Prostate gland (tissue), 2 donors: ENCODE measurements around the gene ARHGAP4. TPM values are rescaled to one million over a fixed set of nuclear protein-coding genes. Genes with fewer than 3 reads are reported as not detected.

Source experiments
- DNase-seq: peaks from one replicate; pipeline ENCODE4 v3.0.0-alpha.2; 2019; ENCODE audit warnings: low spot score
- H3K27ac ChIP-seq, 2 donors: fragments of 200-600 bp; sonication (generic); 2 replicates each; pipeline ENCODE4 v1.5.1; 2017 to 2019
- H3K27me3 ChIP-seq: fragments of 200-600 bp; sonication (generic); replicated peaks from 2 replicates; pipeline ENCODE4 v1.5.1; 2019; ENCODE audit not compliant: insufficient read depth
- H3K36me3 ChIP-seq, 2 donors: fragments of 200-600 bp; sonication (generic); 1 replicate in 1 of 2; 2 replicates in 1 of 2; pipeline versions ENCODE4 v1.5.1 to v1.8.1; 2017 to 2019
- H3K4me1 ChIP-seq: fragments of 200-600 bp; sonication (generic); replicated peaks from 2 replicates; pipeline ENCODE4 v1.5.1; 2019
- H3K4me3 ChIP-seq, 2 donors: fragments of 200-600 bp; sonication (generic); 2 replicates each; pipeline ENCODE4 v1.5.1; 2017 to 2019
- H3K9me3 ChIP-seq: fragments of 200-600 bp; sonication (generic); 2 replicates; pipeline ENCODE4 v1.5.1; 2017
- POLR2A ChIP-seq: fragments of 450-650 bp; IDR thresholded peaks from one replicate; pipeline ENCODE4 v1.6.1; 2016; ENCODE audit warnings: antibody characterized with exemption, mild to moderate bottlenecking
- POLR2AphosphoS5 ChIP-seq: sonication (generic); formaldehyde crosslinking; IDR thresholded peaks from one replicate; pipeline ENCODE4 v1.6.1; 2017; ENCODE audit warnings: antibody characterized with exemption
- WGBS: methylation state at CpG from one replicate; pipeline ENCODE4 v1.1.5; 2018; 5-methylcytosine and 5-hydroxymethylcytosine counted together
- intact Hi-C: fragments of 100-400 bp; cut with DNase I; formaldehyde crosslinking; loops from one replicate; pipeline ENCODE4 v1.14.2; 2022
- total RNA-seq, 2 donors: library from RNA; depleted of rRNA; stranded (reverse); fragments of >200 nt; gene quantifications; one replicate each; pipeline ENCODE4 v1.1.0, GENCODE V29; 2016
- TF ChIP-seq, protein P1 (sequence below), 4 experiments: fragments of 200-600 bp in 2 of 4; fragments of 450-650 bp in 2 of 4; sonication (generic) in 2 of 4; IDR thresholded peaks; 1 replicate in 3 of 4; 2 replicates in 1 of 4; pipeline ENCODE4 v1.5.1; 2016 to 2019; ENCODE audit warnings: antibody characterized with exemption in 4 of 4, mild to moderate bottlenecking in 2 of 4, moderate library complexity in 2 of 4

Gene ARHGAP4
- total RNA-seq, 2 donors from 2014 or later, result 11.9 to 41.1 TPM

DNA sequence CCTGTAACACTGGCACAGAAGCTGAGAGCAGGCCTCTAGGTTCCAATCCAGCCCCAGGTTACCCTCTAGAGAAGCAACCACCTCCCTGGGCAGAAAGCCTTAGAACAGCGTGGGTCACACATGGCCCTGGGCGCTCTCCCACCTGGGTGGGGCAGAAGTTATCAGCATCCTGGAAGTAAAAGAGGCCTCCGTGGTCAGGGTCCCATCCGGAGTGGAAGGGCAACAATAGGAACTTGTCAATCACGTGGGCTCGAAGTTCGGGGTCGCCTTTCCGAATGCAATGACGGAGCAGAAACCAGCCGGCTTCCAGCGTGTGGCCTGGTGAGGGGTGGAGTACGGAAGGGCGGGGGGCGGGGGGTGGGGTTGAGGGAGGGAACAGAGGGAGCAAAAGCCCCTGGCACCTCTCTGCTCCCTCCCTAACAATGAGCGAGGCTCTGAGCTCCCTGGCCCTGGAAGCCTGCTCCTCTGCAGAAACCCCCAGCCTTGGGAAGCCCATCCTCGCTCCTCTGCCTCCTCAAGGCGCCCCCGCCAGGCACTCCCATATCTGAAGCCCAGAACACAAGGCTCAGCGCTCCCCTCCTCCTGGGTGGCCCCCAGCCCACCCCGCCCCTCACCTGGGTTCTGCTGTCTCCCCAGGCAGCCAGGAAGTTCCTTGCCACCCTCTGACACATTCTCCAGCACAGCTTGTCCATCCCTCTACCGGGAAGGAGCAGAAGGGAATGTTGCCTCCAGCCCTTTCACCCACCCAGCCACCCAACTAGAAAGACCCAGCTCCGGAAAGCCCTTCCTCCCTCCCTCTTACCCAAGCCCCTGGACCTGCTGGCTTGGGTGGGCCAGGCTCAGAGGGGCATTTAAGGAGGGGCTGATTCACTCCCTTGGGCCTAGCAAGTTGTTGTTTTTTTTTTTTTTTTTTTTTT, 15.5 kb upstream of the ARHGAP4 start:
- no peak overlapping the region for H3K27ac ChIP-seq
- no peak overlapping the region for H3K4me3 ChIP-seq
- intact Hi-C loops, result no loop called here
- TF ChIP-seq POLR2AphosphoS5 (no peak), POLR2A (no peak)
- no peaks in the 10 kb centered on the region for H3K9me3 ChIP-seq
- 84% methylated on average over 14 of the region's 23 CpGs for WGBS
- no peaks in the 10 kb centered on the region for H3K27me3 ChIP-seq
- no peak for DNase-seq
- H3K36me3 ChIP-seq, result no peaks in the 10 kb centered on the region
- H3K4me1 ChIP-seq, result no peaks in the 10 kb centered on the region

DNA sequence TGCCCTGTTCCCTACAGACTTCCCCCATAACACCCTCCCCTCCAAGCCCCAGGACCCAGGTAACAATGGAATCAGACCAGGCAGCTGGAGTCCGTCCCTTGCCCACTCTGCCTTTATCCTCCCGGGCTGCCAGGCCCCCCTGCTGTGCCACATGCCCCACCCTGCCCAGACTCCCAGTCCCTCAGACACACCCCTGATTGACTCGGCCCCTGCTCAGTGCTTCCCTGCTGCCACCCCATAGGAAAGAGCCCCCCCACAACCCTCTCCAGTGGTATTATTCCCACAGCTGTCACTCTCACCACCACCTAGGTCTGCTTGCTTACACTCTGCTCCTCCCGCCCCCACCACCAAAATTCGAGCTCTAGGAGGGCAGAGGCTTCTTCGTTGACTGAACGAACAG, 13.5 kb upstream of the ARHGAP4 start:
- DNase-seq, result no peak
- intact Hi-C loops, result no loop called here
- H3K27me3 ChIP-seq, result no peaks in the 10 kb centered on the region
- TF ChIP-seq POLR2AphosphoS5 (no peak), POLR2A (no peak)
- TF ChIP-seq, protein P1, sequence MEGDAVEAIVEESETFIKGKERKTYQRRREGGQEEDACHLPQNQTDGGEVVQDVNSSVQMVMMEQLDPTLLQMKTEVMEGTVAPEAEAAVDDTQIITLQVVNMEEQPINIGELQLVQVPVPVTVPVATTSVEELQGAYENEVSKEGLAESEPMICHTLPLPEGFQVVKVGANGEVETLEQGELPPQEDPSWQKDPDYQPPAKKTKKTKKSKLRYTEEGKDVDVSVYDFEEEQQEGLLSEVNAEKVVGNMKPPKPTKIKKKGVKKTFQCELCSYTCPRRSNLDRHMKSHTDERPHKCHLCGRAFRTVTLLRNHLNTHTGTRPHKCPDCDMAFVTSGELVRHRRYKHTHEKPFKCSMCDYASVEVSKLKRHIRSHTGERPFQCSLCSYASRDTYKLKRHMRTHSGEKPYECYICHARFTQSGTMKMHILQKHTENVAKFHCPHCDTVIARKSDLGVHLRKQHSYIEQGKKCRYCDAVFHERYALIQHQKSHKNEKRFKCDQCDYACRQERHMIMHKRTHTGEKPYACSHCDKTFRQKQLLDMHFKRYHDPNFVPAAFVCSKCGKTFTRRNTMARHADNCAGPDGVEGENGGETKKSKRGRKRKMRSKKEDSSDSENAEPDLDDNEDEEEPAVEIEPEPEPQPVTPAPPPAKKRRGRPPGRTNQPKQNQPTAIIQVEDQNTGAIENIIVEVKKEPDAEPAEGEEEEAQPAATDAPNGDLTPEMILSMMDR (IDR thresholded peaks at IDR 0.05), result no peak
- H3K27ac ChIP-seq, result no peak overlapping the region
- no peaks in the 10 kb centered on the region for H3K36me3 ChIP-seq
- H3K4me3 ChIP-seq, result no peak overlapping the region
- no peaks in the 10 kb centered on the region for H3K4me1 ChIP-seq
- 65% methylated on average over 6 of the region's 7 CpGs for WGBS
- H3K9me3 ChIP-seq, result no peaks in the 10 kb centered on the region

DNA sequence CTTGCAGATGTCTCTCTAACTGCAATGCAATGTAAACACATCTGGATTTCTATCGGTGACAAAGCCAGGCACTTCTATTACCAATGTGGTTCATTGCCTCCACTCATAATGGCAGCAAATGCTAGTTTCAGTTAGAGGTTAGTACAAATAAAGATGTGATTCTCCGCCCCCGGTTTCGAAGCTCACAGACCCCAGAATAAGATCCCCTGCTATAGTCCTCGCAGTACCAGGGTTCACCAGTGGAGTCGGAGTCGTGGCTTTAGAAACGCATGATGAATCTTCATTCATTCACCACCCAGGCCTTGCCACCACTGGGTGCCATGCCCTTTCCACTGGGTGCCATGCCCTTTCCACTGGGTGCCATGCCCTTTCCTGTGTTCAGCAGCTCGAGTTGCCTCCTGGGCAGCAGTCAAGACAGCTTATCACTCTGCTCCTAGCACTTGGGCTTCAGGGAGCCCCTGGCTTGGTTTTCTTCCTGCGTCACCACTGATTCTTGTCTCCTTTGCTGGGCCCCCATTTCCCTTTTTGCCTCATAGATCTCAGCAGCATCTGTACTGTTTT, 12.2 kb upstream of the ARHGAP4 start:
- no peak overlapping the region for H3K4me3 ChIP-seq
- intact Hi-C loops, result no loop called here
- TF ChIP-seq POLR2A (no peak), POLR2AphosphoS5 (no peak)
- TF ChIP-seq, protein P1 (IDR thresholded peaks at IDR 0.05), result no peak

DNA sequence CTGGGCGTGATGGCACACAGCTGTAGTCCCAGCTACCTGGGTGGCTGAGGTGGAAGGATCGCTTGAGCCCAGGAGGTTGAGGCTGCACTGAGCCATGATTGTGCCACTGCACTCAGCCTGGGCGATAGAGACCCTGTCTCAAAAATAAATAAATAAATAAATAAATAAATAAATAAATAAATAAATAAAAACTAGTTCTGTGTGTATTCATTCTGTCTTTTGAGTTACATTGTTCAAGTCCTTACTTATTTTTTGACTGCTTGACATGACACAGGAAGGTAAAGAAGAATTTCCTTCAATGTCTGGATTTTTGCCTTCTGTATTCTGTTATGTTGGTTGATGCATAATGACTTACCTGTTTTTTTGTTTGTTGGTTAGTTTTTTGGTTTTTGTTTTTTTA, 11.0 kb upstream of the ARHGAP4 start:
- H3K27ac ChIP-seq, result no peak overlapping the region
- WGBS, result 95% methylated on average over 3 of the region's 3 CpGs
- H3K4me1 ChIP-seq, result no peaks in the 10 kb centered on the region
- TF ChIP-seq POLR2A, result no peak
- TF ChIP-seq, protein P1 (IDR thresholded peaks at IDR 0.05), result no peak
- no peak for TF ChIP-seq POLR2AphosphoS5
- intact Hi-C loops, result no loop called here
- no peak overlapping the region for H3K4me3 ChIP-seq
- no peaks in the 10 kb centered on the region for H3K27me3 ChIP-seq
- H3K9me3 ChIP-seq, result no peaks in the 10 kb centered on the region
- DNase-seq, result no peak
- no peaks in the 10 kb centered on the region for H3K36me3 ChIP-seq

More for the DNA sequence above, 12.2 kb upstream of the ARHGAP4 start:
- no peak overlapping the region for H3K27ac ChIP-seq
- WGBS, result 79% methylated on average over 10 of the region's 10 CpGs
- no peaks in the 10 kb centered on the region for H3K27me3 ChIP-seq
- no peaks in the 10 kb centered on the region for H3K36me3 ChIP-seq
- H3K4me1 ChIP-seq, result no peaks in the 10 kb centered on the region
- H3K9me3 ChIP-seq, result no peaks in the 10 kb centered on the region
- DNase-seq, result no peak

DNA sequence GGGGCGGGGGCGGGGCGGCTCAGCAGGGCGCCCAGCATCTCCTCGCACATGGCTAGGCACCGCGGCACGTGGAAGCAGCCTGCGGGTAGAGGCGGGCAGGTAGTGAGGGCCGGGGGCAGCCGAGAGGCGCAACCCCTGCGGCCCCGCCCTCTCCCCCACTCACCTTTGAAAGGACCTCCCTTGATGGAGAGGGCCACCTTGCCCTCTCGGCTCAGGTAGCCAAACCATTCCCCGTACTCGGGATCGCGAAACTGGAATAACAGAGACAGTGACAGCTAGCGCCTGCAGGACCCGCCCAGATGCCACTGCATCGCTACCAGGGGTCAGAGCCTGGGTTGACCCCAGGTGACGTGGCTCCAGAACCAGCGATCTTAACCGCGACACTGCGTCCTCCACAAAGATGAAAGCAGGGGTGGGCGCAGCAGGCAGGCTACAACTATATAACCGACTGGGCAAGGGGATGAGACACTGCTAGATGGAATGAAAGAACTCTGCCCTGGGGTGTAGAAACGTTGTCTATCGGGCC, 9.3 kb upstream of the ARHGAP4 start:
- H3K27me3 ChIP-seq, result no peaks in the 10 kb centered on the region
- H3K4me3 ChIP-seq, result peak overlapping the region; percentile 44 to 56
- DNase-seq, result no peak
- no peaks in the 10 kb centered on the region for H3K9me3 ChIP-seq
- H3K27ac ChIP-seq, result no peak overlapping the region
- intact Hi-C loops, result no loop called here
- no peaks in the 10 kb centered on the region for H3K4me1 ChIP-seq
- WGBS, result 9% methylated on average over 15 of the region's 32 CpGs
- no peaks in the 10 kb centered on the region for H3K36me3 ChIP-seq
- TF ChIP-seq POLR2AphosphoS5, result no peak
- no peak for TF ChIP-seq POLR2A
- TF ChIP-seq, protein P1 (IDR thresholded peaks at IDR 0.05), result no peak
